ENCODE measurements around the gene BICRAL. TPM values are rescaled to one million over a fixed set of nuclear protein-coding genes. Genes with fewer than 3 reads are reported as not detected.
"Not testable (repeated sequence)": the region's sequence is repeated elsewhere in the genome, so short reads cannot be mapped to it uniquely, and the experiment has no call there.

Gene BICRAL
- total RNA-seq, 4 donors from 2014 or later: 14.7 to 34.8 (median 21.5) TPM

DNA sequence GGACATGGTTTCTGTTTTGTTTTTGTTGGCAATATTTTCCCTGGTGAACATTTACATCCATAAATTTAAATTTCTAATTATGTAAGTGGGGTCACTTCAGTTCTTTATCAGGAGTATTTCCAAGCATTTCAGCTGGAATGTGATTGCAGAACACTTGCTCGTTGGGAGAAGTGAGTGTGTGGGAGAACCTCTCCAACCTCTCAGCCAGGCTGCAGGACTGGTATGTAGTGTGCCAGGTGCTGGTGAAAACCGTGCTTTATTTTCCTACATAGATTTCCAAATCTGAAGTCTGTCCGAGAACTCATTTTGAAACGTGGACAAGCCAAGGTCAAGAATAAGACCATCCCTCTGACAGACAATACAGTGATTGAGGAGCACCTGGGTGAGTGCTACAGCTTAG is 103.8 kb downstream of the BICRAL start:
- H3K36me3 ChIP-seq: peaks cover 0 to 35% (median 16%) of the 10 kb centered on the region in 4 donors
- intact Hi-C loops (cut with DNase I; ENCODE audit: low total_unique reads): no loop called here
- in situ Hi-C loops (cut with MboI; ENCODE audit: low pct_ligation_motif_present in 1 of 4, low pct_unique_long_range_greater_than_20kb in 1 of 4, low sequenced_read_pairs in 3 of 4): loop anchor here in 1 of 4 donors (25.0 kb wide), 1 partner anchor 148 kb away; the partner anchor contains the start of gene TBCC

GRCh38 chr6:42888201-42888600 is 106.3 kb downstream of the BICRAL start:
- H3K4me3 ChIP-seq; H3K27ac ChIP-seq; H3K9me3 ChIP-seq; H3K27me3 ChIP-seq; DNase-seq; intact Hi-C loops (cut with DNase I; ENCODE audit: low total_unique reads): not testable (repeated sequence)
- peaks cover 7 to 14% (median 8%) of the 10 kb centered on the region in 4 donors for H3K4me1 ChIP-seq
- WGBS, 2 donors (ENCODE audit: low coverage in 1 of 2): 99% methylated on average over 4 of the region's 4 CpGs; no CpG with 5 or more reads in 1 of the 2 donors
- in situ Hi-C loops (cut with MboI; ENCODE audit: low pct_ligation_motif_present in 1 of 4, low pct_unique_long_range_greater_than_20kb in 1 of 4, low sequenced_read_pairs in 3 of 4): loop anchor here in 1 of 4 donors (25.0 kb wide), 1 partner anchor 151 kb away; the partner anchor contains the start of gene TBCC
- peaks cover 0 to 30% (median 14%) of the 10 kb centered on the region in 4 donors for H3K36me3 ChIP-seq

More for the DNA sequence above, 103.8 kb downstream of the BICRAL start:
- H3K27me3 ChIP-seq: no peaks in the 10 kb centered on the region
- H3K4me3 ChIP-seq: no peak overlapping the region
- H3K27ac ChIP-seq: no peak overlapping the region
- no peak for DNase-seq
- no peaks in the 10 kb centered on the region for H3K9me3 ChIP-seq
- peaks cover 9 to 20% (median 12%) of the 10 kb centered on the region in 4 donors for H3K4me1 ChIP-seq
- TF ChIP-seq POLR2AphosphoS5 (IDR thresholded peaks at IDR 0.05) (no peak), EP300 (IDR thresholded peaks at IDR 0.05; ENCODE audit: low read depth) (no peak), POLR2A (IDR thresholded peaks at IDR 0.05) (no peak)
- TF ChIP-seq, protein P1, sequence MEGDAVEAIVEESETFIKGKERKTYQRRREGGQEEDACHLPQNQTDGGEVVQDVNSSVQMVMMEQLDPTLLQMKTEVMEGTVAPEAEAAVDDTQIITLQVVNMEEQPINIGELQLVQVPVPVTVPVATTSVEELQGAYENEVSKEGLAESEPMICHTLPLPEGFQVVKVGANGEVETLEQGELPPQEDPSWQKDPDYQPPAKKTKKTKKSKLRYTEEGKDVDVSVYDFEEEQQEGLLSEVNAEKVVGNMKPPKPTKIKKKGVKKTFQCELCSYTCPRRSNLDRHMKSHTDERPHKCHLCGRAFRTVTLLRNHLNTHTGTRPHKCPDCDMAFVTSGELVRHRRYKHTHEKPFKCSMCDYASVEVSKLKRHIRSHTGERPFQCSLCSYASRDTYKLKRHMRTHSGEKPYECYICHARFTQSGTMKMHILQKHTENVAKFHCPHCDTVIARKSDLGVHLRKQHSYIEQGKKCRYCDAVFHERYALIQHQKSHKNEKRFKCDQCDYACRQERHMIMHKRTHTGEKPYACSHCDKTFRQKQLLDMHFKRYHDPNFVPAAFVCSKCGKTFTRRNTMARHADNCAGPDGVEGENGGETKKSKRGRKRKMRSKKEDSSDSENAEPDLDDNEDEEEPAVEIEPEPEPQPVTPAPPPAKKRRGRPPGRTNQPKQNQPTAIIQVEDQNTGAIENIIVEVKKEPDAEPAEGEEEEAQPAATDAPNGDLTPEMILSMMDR (IDR thresholded peaks at IDR 0.05): no peak
- WGBS, 2 donors (ENCODE audit: low coverage in 1 of 2): 55 to 80% methylated on average over 2 to 4 of the region's 4 CpGs

DNA sequence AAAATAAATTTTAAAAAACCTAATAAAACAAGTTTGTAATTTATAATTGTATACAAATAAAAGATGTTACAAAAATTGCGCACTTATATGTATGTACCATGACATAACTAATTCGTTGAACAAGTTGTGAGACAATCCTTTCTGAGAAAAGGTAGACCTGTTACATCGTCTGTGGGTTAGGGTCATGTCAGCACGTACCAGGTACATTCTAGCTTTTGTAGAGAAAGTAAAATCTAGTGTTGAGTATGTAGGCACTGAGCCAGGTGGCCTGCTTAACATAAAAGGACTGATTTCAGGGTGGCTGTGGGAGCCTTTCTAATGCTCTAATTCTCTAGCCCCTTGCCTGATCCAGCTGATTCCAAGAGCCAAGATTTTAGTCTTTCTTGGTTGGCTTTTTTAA is 108.0 kb downstream of the BICRAL start:
- Histone ChIP-seq H3K4me3 (peak overlapping the region in 3 of 4 donors; percentile 69 to 86 (median 85)), H3K4me1 (peaks cover 7 to 16% (median 8%) of the 10 kb centered on the region in 4 donors), H3K9me3 (no peaks in the 10 kb centered on the region), H3K27me3 (no peaks in the 10 kb centered on the region), H3K36me3 (peaks cover 0 to 14% (median 7%) of the 10 kb centered on the region in 4 donors), H3K27ac (peak overlapping the region; percentile 93 to 96 (median 93))
- intact Hi-C loops (cut with DNase I; ENCODE audit: low total_unique reads) (no loop called here), in situ Hi-C loops (cut with MboI; ENCODE audit: low pct_ligation_motif_present in 1 of 4, low pct_unique_long_range_greater_than_20kb in 1 of 4, low sequenced_read_pairs in 3 of 4) (loop anchor here in 1 of 4 donors (25.0 kb wide), 1 partner anchor 153 kb away; the partner anchor contains the start of gene TBCC)
- TF ChIP-seq POLR2A (IDR thresholded peaks at IDR 0.05) (no peak), EP300 (IDR thresholded peaks at IDR 0.05; ENCODE audit: low read depth) (no peak), POLR2AphosphoS5 (IDR thresholded peaks at IDR 0.05) (no peak)
- TF ChIP-seq, protein P1 (IDR thresholded peaks at IDR 0.05): no peak
- DNase-seq: no peak
- WGBS, 2 donors (ENCODE audit: low coverage in 1 of 2): 52% methylated on average over 4 of the region's 4 CpGs

GRCh38 chr6:42890311-42891198 is 108.7 kb downstream of the BICRAL start:
- Histone ChIP-seq H3K4me1 (peaks cover 7 to 16% (median 8%) of the 10 kb centered on the region in 4 donors), H3K4me3 (peak overlapping the region; percentile 65 to 86 (median 77)), H3K36me3 (peaks cover 0 to 7% (median 3%) of the 10 kb centered on the region in 4 donors), H3K27me3 (no peaks in the 10 kb centered on the region), H3K27ac (peak overlapping the region; percentile 93 to 96 (median 93)), H3K9me3 (no peaks in the 10 kb centered on the region)
- peak; percentile 95 for DNase-seq
- WGBS, 2 donors (ENCODE audit: low coverage in 1 of 2): 0% methylated on average over 3 to 62 of the region's 63 CpGs
- in situ Hi-C loops (cut with MboI; ENCODE audit: low pct_ligation_motif_present in 1 of 4, low pct_unique_long_range_greater_than_20kb in 1 of 4, low sequenced_read_pairs in 3 of 4) (loop anchor here in 1 of 4 donors (25.0 kb wide), 1 partner anchor 153 kb away; the partner anchor contains the start of gene TBCC), intact Hi-C loops (cut with DNase I; ENCODE audit: low total_unique reads) (no loop called here)
- TF ChIP-seq POLR2AphosphoS5 (IDR thresholded peaks at IDR 0.05) (peak; percentile 68 to 95 (median 93)), POLR2A (IDR thresholded peaks at IDR 0.05) (peak; percentile 94), EP300 (IDR thresholded peaks at IDR 0.05; ENCODE audit: low read depth) (no peak)
